ENCODE data around the gene RPRM. TPM values are rescaled to one million over a fixed set of nuclear protein-coding genes. Genes with fewer than 3 reads are reported as not detected.
"Not testable (repeated sequence)": the region's sequence is repeated elsewhere in the genome, so short reads cannot be mapped to it uniquely, and the experiment has no call there.

The RPRM gene
- not detected for polyA plus RNA-seq (2012; ENCODE audit: low read depth, missing spikeins)

DNA sequence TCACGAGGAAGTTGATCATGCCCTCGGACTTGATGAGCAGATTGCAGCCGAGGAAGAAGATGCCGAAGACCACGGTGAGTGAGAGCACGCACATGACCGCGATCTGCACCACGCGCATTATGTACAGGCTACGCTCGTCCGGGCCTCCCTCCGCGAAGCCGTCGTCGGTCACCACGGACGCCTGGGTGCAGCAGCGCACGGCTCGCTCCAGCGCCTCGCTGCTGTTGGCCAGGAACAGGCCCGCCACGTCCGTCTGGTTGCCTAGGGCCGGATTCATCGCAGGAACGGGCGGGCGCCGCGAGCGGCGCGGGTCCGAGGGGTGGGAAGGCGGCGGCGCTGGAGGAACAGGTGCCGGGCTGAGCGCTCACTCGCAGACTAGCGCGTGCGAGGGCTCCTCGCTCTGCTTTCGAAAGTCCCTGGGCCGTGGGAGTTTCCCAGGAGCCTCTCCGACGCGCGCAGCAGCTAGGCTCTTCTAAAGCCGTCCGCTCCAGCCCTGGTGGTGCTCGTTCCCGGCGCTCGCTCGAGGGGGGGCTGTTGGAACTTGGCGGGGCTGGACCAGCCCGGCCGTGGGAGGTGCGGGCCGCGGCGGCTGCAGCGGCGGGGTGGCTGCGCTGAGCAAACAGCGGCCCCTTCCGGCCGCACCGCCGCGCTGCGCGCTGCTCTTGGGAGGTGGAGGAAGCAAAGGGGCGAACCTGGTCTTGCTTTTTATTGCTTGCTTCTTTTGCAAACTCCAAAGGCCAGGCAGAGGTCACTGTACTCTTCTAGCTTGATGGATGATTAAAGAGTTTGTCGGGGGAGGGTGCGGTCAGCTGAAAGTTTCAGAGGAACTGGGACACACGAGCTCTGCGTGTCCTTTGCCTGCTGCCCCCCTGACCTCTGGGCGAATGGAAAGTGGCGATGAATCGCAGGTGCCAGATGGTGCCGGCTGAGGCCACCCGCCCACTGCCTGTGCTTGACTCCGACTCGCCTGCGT is at the start of gene RPRM:
Gene RPRM, minus strand, starts transcription at position 474 of the 973 bp plus-strand sequence. Its CDS starts 197 bp downstream, at position 277.
- TF ChIP-seq SPI1 (IDR thresholded peaks at IDR 0.05; ENCODE audit: low read depth, low read length) (peak; percentile 45; the same call in 1 of the 2 replicates), PAX5 (IDR thresholded peaks at IDR 0.05; ENCODE audit: insufficient read depth, low read length, severe bottlenecking) (no peak)
- FAIRE-seq = peak; percentile 83
- DNase-seq (ENCODE audit: insufficient read length, low spot score) = peak; percentile 60

DNA sequence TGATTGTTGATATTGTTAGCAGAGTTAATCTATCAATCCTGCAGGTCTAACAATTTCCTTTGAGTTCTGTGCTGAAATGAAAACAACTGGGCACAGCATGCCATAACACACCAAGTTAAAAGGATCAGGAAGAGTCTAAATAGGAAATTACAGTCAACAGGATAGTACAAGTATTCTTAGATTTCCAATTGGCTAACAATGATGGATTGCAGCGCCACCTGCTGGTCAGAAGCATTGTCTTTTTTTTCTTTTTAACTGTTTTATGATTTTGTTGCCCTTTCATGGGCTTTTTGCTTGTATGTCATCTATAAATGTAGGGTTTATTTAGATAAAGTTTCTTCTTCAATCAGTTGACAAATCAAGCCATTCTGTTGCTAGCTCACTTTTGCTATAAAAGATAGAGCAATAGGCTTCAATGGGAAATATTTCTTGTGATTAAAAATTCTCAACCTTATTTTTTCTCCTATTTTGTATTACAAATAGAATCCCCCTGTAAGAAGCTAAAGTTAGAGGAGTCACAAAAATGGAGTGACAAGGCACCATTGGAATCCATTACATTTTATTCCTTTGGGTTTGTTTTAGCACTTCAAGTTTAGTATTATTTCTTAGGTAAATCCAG is 40.8 kb upstream of the RPRM start:
- DNase-seq (ENCODE audit: insufficient read length, low spot score) (no peak), FAIRE-seq (no peak)
- TF ChIP-seq PAX5 (IDR thresholded peaks at IDR 0.05; ENCODE audit: insufficient read depth, low read length, severe bottlenecking) (no peak), POLR2A (IDR thresholded peaks at IDR 0.05; ENCODE audit: low read depth, low read length) (no peak), TAF1 (IDR thresholded peaks at IDR 0.05; ENCODE audit: low read depth, low read length) (no peak), SPI1 (IDR thresholded peaks at IDR 0.05; ENCODE audit: low read depth, low read length) (no peak), POU2F2 (IDR thresholded peaks at IDR 0.05; ENCODE audit: low read depth, low read length) (no peak), POLR2AphosphoS5 (IDR thresholded peaks at IDR 0.05; ENCODE audit: low read depth, low read length) (no peak)

DNA sequence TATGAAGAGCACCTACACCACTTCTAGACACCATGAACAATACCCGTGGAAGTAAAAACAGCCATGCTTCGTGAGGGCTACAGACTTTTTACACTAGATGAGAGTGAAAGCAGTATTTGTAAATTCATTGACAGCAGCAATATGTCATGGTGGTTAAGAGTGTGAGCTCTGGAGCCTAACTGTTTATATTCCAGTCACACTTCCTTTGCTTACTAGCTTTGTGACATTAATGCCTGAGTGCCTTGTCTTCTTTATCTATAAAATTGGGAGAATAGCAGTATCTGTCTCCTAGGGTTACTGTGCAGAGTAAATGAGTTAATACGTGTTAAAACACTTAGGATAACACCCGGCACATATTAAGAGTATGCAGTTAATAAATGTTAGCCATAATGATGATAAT is 33.8 kb upstream of the RPRM start:
- FAIRE-seq = no peak
- no peak for DNase-seq (ENCODE audit: insufficient read length, low spot score)
- no peak for TF ChIP-seq POLR2A (IDR thresholded peaks at IDR 0.05; ENCODE audit: low read depth, low read length)
- TF ChIP-seq POU2F2 (IDR thresholded peaks at IDR 0.05; ENCODE audit: low read depth, low read length) = no peak
- TF ChIP-seq POLR2AphosphoS5 (IDR thresholded peaks at IDR 0.05; ENCODE audit: low read depth, low read length) = no peak
- no peak for TF ChIP-seq TAF1 (IDR thresholded peaks at IDR 0.05; ENCODE audit: low read depth, low read length)
- TF ChIP-seq SPI1 (IDR thresholded peaks at IDR 0.05; ENCODE audit: low read depth, low read length) = no peak
- TF ChIP-seq PAX5 (IDR thresholded peaks at IDR 0.05; ENCODE audit: insufficient read depth, low read length, severe bottlenecking) = no peak

DNA sequence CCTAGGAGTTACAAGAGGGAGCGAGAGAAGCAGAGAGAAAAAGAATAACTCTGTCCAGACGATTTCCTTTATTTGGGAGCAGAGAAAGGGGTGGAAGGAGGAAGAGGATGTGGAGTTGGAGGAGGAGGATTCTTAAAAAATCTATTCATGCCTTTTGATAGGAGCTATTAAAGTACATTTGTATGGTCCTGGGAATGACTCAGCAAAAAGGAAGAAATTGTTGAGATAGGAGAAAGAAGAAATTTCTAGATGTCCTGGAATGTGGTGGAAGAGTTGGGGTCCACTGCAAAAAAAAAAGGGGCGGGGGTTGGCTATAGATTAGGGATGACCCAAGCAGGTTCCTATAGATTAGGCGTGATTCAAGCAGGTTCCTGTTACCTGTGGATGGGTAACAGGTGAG is 32.4 kb upstream of the RPRM start:
- DNase-seq (ENCODE audit: insufficient read length, low spot score) (no peak), FAIRE-seq (no peak)
- TF ChIP-seq TAF1 (IDR thresholded peaks at IDR 0.05; ENCODE audit: low read depth, low read length) (no peak), PAX5 (IDR thresholded peaks at IDR 0.05; ENCODE audit: insufficient read depth, low read length, severe bottlenecking) (no peak), SPI1 (IDR thresholded peaks at IDR 0.05; ENCODE audit: low read depth, low read length) (no peak), POLR2A (IDR thresholded peaks at IDR 0.05; ENCODE audit: low read depth, low read length) (no peak)

DNA sequence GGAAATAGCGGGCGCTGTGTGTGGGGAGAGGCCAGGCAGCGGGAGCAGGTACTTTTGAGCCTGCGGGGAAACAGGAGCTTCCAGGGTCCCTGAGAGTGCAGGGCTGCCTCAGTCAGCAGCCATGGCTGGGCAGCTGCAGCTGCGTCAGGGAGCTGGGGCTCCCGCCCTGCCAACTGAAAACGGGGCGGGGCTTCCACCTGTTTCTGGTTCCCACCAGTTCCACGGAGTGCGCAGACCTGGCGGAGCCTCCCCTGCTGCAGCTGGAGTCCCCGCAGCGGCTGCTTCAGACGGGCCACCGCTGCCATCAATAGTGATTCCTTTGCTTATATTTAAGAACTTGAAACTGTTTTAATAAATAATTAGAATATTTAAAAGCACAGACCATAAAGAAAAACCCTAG is 30.6 kb upstream of the RPRM start:
- no peak for DNase-seq (ENCODE audit: insufficient read length, low spot score)
- no peak for FAIRE-seq
- TF ChIP-seq POLR2A (IDR thresholded peaks at IDR 0.05; ENCODE audit: low read depth, low read length) (no peak), SPI1 (IDR thresholded peaks at IDR 0.05; ENCODE audit: low read depth, low read length) (no peak)

DNA sequence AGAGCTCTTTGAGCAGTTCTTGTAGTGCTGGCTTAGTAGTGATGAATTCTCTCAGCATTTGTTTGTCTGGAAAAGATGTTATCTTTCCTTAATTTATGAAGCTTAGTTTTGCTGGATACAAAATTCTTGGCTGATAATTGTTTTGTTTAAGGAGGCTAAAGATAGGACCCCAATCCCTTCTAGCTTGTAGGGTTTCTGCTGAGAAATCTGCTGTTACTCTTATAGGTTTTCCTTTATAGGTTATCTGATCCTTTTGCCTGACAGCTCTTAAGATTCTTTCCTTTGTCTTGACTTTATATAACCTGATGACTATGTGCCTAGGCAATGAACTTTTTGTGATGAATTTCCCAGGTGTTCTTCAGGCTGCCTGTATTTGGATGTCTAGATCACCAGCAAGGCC is 27.9 kb upstream of the RPRM start:
- not testable (repeated sequence) for FAIRE-seq

DNA sequence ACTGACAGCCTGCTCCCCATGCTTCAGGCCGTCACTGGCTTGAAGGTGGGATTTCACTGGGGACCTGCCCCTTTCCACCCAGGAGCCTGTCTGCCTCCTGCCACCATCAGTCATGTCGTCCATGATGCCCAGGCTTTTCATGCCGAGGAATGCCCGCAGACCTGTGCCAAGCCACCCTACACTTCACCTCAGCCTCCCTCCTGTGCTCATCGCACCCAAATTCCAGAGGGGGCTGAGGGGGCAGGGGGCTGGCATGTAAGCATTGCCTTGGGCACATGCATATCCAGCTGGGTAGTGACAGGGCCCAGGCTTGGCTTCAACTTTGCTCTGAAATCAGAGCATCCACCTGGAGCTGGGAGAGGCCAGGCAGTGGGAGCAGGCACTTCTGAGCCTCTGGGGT is 20.9 kb upstream of the RPRM start:
- FAIRE-seq (no peak), DNase-seq (ENCODE audit: insufficient read length, low spot score) (no peak)
- TF ChIP-seq POLR2AphosphoS5 (IDR thresholded peaks at IDR 0.05; ENCODE audit: low read depth, low read length) (no peak), PAX5 (IDR thresholded peaks at IDR 0.05; ENCODE audit: insufficient read depth, low read length, severe bottlenecking) (no peak), TAF1 (IDR thresholded peaks at IDR 0.05; ENCODE audit: low read depth, low read length) (no peak), POU2F2 (IDR thresholded peaks at IDR 0.05; ENCODE audit: low read depth, low read length) (no peak), POLR2A (IDR thresholded peaks at IDR 0.05; ENCODE audit: low read depth, low read length) (no peak), SPI1 (IDR thresholded peaks at IDR 0.05; ENCODE audit: low read depth, low read length) (no peak)

More for the DNA sequence above, 27.9 kb upstream of the RPRM start:
- DNase-seq (ENCODE audit: insufficient read length, low spot score) = not testable (repeated sequence)

DNA sequence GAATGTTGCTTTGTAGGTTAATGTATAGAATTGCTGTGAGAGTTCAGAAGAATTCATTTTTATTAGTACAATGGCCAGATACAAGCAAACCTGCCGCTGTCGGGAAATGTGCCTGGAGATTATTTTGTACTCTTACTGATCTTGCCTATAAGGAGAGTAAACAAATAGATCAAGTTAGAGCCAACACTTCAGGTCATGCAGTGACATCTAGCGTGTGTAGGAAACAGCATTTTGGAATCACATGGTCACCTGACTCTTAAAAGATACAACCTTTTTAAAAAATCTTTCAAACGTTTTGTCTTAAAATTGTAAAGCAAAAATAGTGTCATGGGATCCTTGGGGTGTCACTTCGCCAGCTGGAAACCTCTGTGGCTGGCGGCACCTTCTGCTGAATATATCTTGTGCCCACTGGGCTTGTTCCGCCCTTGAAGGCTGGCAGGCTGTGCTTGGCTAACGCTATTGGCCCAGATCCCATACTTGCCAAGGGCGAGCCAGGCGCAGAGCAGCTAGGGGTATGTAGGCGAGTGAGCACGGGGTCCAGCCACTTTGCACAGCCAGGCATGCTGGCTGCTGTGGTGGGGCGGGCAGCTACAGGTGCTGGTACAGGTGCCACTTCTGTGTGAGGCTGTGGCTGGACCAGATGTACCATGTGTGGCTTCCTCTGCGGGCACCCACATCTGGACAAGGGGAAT is 19.5 kb upstream of the RPRM start:
- DNase-seq (ENCODE audit: insufficient read length, low spot score) = no peak
- TF ChIP-seq POU2F2 (IDR thresholded peaks at IDR 0.05; ENCODE audit: low read depth, low read length) (no peak), SPI1 (IDR thresholded peaks at IDR 0.05; ENCODE audit: low read depth, low read length) (no peak), POLR2A (IDR thresholded peaks at IDR 0.05; ENCODE audit: low read depth, low read length) (no peak), POLR2AphosphoS5 (IDR thresholded peaks at IDR 0.05; ENCODE audit: low read depth, low read length) (no peak), PAX5 (IDR thresholded peaks at IDR 0.05; ENCODE audit: insufficient read depth, low read length, severe bottlenecking) (no peak), TAF1 (IDR thresholded peaks at IDR 0.05; ENCODE audit: low read depth, low read length) (no peak)
- no peak for FAIRE-seq

DNA sequence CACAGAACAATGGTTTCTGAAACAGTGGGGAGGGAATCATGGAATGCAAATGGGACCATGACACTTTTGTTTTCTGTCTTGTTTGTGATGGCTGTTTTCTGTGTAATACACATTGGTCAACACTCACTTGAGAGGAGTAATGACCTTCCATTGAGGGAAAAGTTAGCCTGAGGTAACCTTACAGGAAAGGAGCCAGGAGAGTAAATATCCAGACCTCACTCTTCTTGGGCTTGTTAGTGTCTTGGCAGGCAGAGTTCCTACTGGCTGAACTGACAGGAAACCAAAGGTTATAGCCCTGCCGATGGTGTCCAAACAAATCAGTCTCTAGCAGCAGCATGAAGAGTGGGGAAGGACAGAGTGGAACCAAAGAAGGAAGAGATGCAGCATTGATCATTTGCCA is 17.2 kb upstream of the RPRM start:
- FAIRE-seq (no peak), DNase-seq (ENCODE audit: insufficient read length, low spot score) (no peak)
- no peak for TF ChIP-seq POU2F2 (IDR thresholded peaks at IDR 0.05; ENCODE audit: low read depth, low read length)
- TF ChIP-seq POLR2AphosphoS5 (IDR thresholded peaks at IDR 0.05; ENCODE audit: low read depth, low read length) = no peak
- no peak for TF ChIP-seq TAF1 (IDR thresholded peaks at IDR 0.05; ENCODE audit: low read depth, low read length)
- no peak for TF ChIP-seq PAX5 (IDR thresholded peaks at IDR 0.05; ENCODE audit: insufficient read depth, low read length, severe bottlenecking)
- no peak for TF ChIP-seq SPI1 (IDR thresholded peaks at IDR 0.05; ENCODE audit: low read depth, low read length)
- TF ChIP-seq POLR2A (IDR thresholded peaks at IDR 0.05; ENCODE audit: low read depth, low read length) = no peak

Data from GM12891 (cell line).